K562 (cell line): ENCODE data around the gene ASB7. TPM values are rescaled to one million over a fixed set of nuclear protein-coding genes. Genes with fewer than 3 reads are reported as not detected.

Experiments used
- E4F1 ChIP-seq: fragments of 250-450 bp; sonication (Bioruptor Pico); IDR thresholded peaks from 2 replicates; pipeline ENCODE4 v1.5.0; 2021; ENCODE audit warnings: mild to moderate bottlenecking, borderline replicate concordance
- ELF4 ChIP-seq: fragments of 450-650 bp; formaldehyde crosslinking; IDR thresholded peaks from 2 replicates; pipeline ENCODE4 v1.4.0; 2022; ENCODE audit warnings: missing genetic modification characterization
- ETV5 ChIP-seq: sonication (generic); formaldehyde crosslinking; IDR thresholded peaks from 2 replicates; pipeline ENCODE4 v1.4.0; 2020; ENCODE audit warnings: low read depth, mild to moderate bottlenecking, missing genetic modification reagents
- FOXP4 ChIP-seq: sonication (generic); formaldehyde crosslinking; IDR thresholded peaks from 2 replicates; pipeline ENCODE4 v1.8.0; 2022; ENCODE audit warnings: mild to moderate bottlenecking, missing genetic modification reagents, borderline replicate concordance
- KDM2B ChIP-seq: fragments of 250-450 bp; sonication (Bioruptor Pico); IDR thresholded peaks from 2 replicates; pipeline ENCODE4 v1.8.0; 2021; ENCODE audit warnings: mild to moderate bottlenecking, moderate library complexity
- MCM7 ChIP-seq, 2 experiments: fragments of 450-650 bp; IDR thresholded peaks; 2 replicates each; pipeline ENCODE4 v1.6.1; 2016 to 2018
- USF2 ChIP-seq: sonication (generic); formaldehyde crosslinking; IDR thresholded peaks from 2 replicates; pipeline ENCODE4 v1.5.0; 2020; ENCODE audit warnings: missing genetic modification reagents
- ZBTB1 ChIP-seq: sonication (generic); formaldehyde crosslinking; IDR thresholded peaks from 2 replicates; pipeline ENCODE4 v1.8.1; 2023; ENCODE audit warnings: missing genetic modification reagents, low read depth, mild to moderate bottlenecking, borderline replicate concordance
- ZBTB2 ChIP-seq: fragments of 450-650 bp; IDR thresholded peaks from 2 replicates; pipeline ENCODE4 v1.6.1; 2016; ENCODE audit warnings: antibody characterized with exemption
- ZNF318 ChIP-seq, 2 experiments: fragments of 450-650 bp; IDR thresholded peaks; 2 replicates each; pipeline ENCODE4 v1.6.1; 2016; ENCODE audit warnings: mild to moderate bottlenecking in 2 of 2, borderline replicate concordance in 1 of 2, low read depth in 1 of 2, moderate library complexity in 1 of 2
- polyA plus RNA-seq, 8 experiments: library from polyadenylated mRNA; depleted of rRNA in 4 of 8; stranded (reverse) in 5 of 8; unstranded in 3 of 8; fragments of >200 nt; fragmentation: Nextera tagmentation in 2 of 8; fragmentation: Illumina TruSeq in 1 of 8; extraction: Ambion mirVana in 2 of 8; extraction: Trizol in 1 of 8; gene quantifications; 2 replicates each; pipeline versions ENCODE4 v1.2.1 to v1.2.3, GENCODE V29; 2011 to 2014; ENCODE audit warnings: inconsistent platforms in 1 of 8, missing spikeins in 1 of 8
- total RNA-seq, 7 experiments: library from RNA; depleted of rRNA in 6 of 7; stranded (reverse); fragments of >200 nt in 6 of 7; fragmentation: Illumina TruSeq in 2 of 7; extraction: Trizol in 2 of 7; gene quantifications; 2 replicates each; pipeline versions ENCODE4 v1.2.1 to v1.2.3, GENCODE V29; 2011 to 2021; ENCODE audit warnings: low replicate concordance in 1 of 7

The ASB7 gene
- total and polyA plus RNA-seq, 9 of the 15 experiments (the other 6 are each of a cell fraction or from before 2014, with no cell fraction given): 1.8 to 10.1 (median 6.8) TPM

GRCh38 chr15:100596792-100597191 is 5.6 kb upstream of the ASB7 start (continued):
- no peak for TF ChIP-seq E4F1 (CRISPR knock-in tag)
- peak in 1 of 2 experiments; percentile 73; a peak in 2 of 4 replicates for TF ChIP-seq ZNF318 (IDR thresholded peaks at IDR 0.05; ENCODE audit: borderline replicate concordance in 1 of 2, low read depth in 1 of 2)
- TF ChIP-seq ETV5: no peak
- TF ChIP-seq ZBTB2: 0 out of 2 replicates have a peak, but pooled peaks have one; percentile 36
- TF ChIP-seq ZBTB1 (CRISPR knock-in tag): no peak
- TF ChIP-seq MCM7 (IDR thresholded peaks at IDR 0.05): no peak
- no peak for TF ChIP-seq USF2 (CRISPR knock-in tag)
- TF ChIP-seq KDM2B (CRISPR knock-in tag): no peak
- TF ChIP-seq ELF4 (CRISPR knock-in tag): no peak
- TF ChIP-seq FOXP4 (CRISPR knock-in tag): no peak
